Occipital lobe (tissue), 2 donors: ENCODE measurements around the gene PNPLA4. TPM values are rescaled to one million over a fixed set of nuclear protein-coding genes. Genes with fewer than 3 reads are reported as not detected.
A peak's percentile ranks its signal among the peaks of the same experiment; 100 is the strongest.

Experiments
- DNase-seq: peaks from one replicate; lab custom pipeline; 2025; lab: John Stamatoyannopoulos, UW
- total RNA-seq: library from RNA; depleted of rRNA; stranded (reverse); fragments of >200 nt; gene quantifications from one replicate; pipeline ENCODE4 v1.2.3, GENCODE V29; 2014

The PNPLA4 gene
- total RNA-seq: 16.1 TPM

GRCh38 chrX:7927259-7928167 lies at the start of gene PNPLA4:
Gene PNPLA4, minus strand, starts transcription at chrX:7927413. Its CDS starts 1,294 bp downstream, at chrX:7926119.
- DNase-seq: peak; percentile 53

GRCh38 chrX:7972586-7972985 lies 45.4 kb upstream of the PNPLA4 start:
- DNase-seq: no peak

- no peak for DNase-seq
Measured at GRCh38 chrX:7970428-7970827, 43.2 kb upstream of the PNPLA4 start.

GRCh38 chrX:7965436-7965835 lies 38.2 kb upstream of the PNPLA4 start:
- DNase-seq: no peak

GRCh38 chrX:7960246-7960645 lies 33.0 kb upstream of the PNPLA4 start:
- DNase-seq: no peak

- no peak for DNase-seq
Measured at GRCh38 chrX:7953446-7953845, 26.2 kb upstream of the PNPLA4 start.

- DNase-seq: no peak
Measured at GRCh38 chrX:7950865-7951264, 23.7 kb upstream of the PNPLA4 start.

GRCh38 chrX:7948483-7948882 lies 21.3 kb upstream of the PNPLA4 start:
- no peak for DNase-seq

- no peak for DNase-seq
Measured at GRCh38 chrX:7946960-7947359, 19.7 kb upstream of the PNPLA4 start.

GRCh38 chrX:7943600-7944245 lies 16.5 kb upstream of the PNPLA4 start:
- no peak for DNase-seq

GRCh38 chrX:7941390-7942042 lies 14.3 kb upstream of the PNPLA4 start:
- DNase-seq: peak; percentile 0

- DNase-seq: no peak
Measured at GRCh38 chrX:7934026-7934425, 6.8 kb upstream of the PNPLA4 start.

- no peak for DNase-seq
Measured at GRCh38 chrX:7926914-7927258, 327 bp downstream of the PNPLA4 start.

GRCh38 chrX:7926501-7926900 lies 712 bp downstream of the PNPLA4 start:
- DNase-seq: no peak

- DNase-seq: peak; percentile 27
Measured at GRCh38 chrX:7925867-7926472, 1.2 kb downstream of the PNPLA4 start.

- no peak for DNase-seq
Measured at GRCh38 chrX:7921750-7922149, 5.5 kb downstream of the PNPLA4 start.

GRCh38 chrX:7908821-7909220 lies 18.4 kb downstream of the PNPLA4 start:
- no peak for DNase-seq

- no peak for DNase-seq
Measured at GRCh38 chrX:7904562-7904961, 22.7 kb downstream of the PNPLA4 start.

- DNase-seq: no peak
Measured at GRCh38 chrX:7891928-7892327, 35.3 kb downstream of the PNPLA4 start.

GRCh38 chrX:7889680-7890079 lies 37.5 kb downstream of the PNPLA4 start:
- DNase-seq: no peak

GRCh38 chrX:7889135-7889534 lies 38.1 kb downstream of the PNPLA4 start:
- DNase-seq: no peak

- no peak for DNase-seq
Measured at GRCh38 chrX:7876957-7877356, 50.3 kb downstream of the PNPLA4 start.
